Measurements from ENCODE around the gene PKN2.

- TF ChIP-seq CTCF (tag by site-specific recombination; IDR thresholded peaks at IDR 0.05) (no peak), TCF7L2 (IDR thresholded peaks at IDR 0.05; ENCODE audit: borderline replicate concordance, low read depth, low read length) (no peak), PRDM4 (tag by site-specific recombination; IDR thresholded peaks at IDR 0.05) (no peak), PRDM10 (tag by site-specific recombination; IDR thresholded peaks at IDR 0.05) (no peak), MYNN (tag by site-specific recombination; IDR thresholded peaks at IDR 0.05; ENCODE audit: borderline replicate concordance) (no peak), ZFP41 (tag by site-specific recombination; IDR thresholded peaks at IDR 0.05; ENCODE audit: borderline replicate concordance) (no peak), RBAK (tag by site-specific recombination; IDR thresholded peaks at IDR 0.05) (no peak), ZNF521 (tag by site-specific recombination; IDR thresholded peaks at IDR 0.05) (no peak)
These were observed 117.6 kb downstream of the PKN2 start for GRCh38 chr1:88801575-88802208.

All from HEK293 (cell line).